ENCODE results near the gene AIM2. TPM values are rescaled to one million over a fixed set of nuclear protein-coding genes. Genes with fewer than 3 reads are reported as not detected.
"Not testable (repeated sequence)": the region's sequence is repeated elsewhere in the genome, so short reads cannot be mapped to it uniquely, and the experiment has no call there.

Gene AIM2
- total RNA-seq, 2 experiments from 2014 or later, result 0.36 to 0.74 TPM

GRCh38 chr1:159121526-159121925 is 45.0 kb upstream of the AIM2 start:
- no peaks in the 10 kb centered on the region for H3K4me1 Mint-ChIP-seq (ENCODE audit: low read depth)
- H3K27ac Mint-ChIP-seq, result no peak overlapping the region
- DNase-seq (no peak), ATAC-seq (ENCODE audit: poor library complexity) (no peak)
- no peak for TF ChIP-seq CTCF (IDR thresholded peaks at IDR 0.05)
- CTCF ChIA-PET, result no interaction called here
- no peak overlapping the region for H3K4me3 ChIP-seq (ENCODE audit: low read length)
- H3K9me3 ChIP-seq (ENCODE audit: control insufficient read depth in 1 of 2, insufficient read depth in 1 of 2, low read length in 2 of 2), result no peaks in the 10 kb centered on the region
- H3K4me3 Mint-ChIP-seq, result no peak overlapping the region
- H3K36me3 ChIP-seq (ENCODE audit: insufficient read depth, low read length), result no peaks in the 10 kb centered on the region
- POLR2A ChIA-PET, result no interaction called here
- H3K36me3 Mint-ChIP-seq (ENCODE audit: low read depth), result no peaks in the 10 kb centered on the region
- intact Hi-C loops (cut with DNase I, micrococcal nuclease), result no loop called here
- peaks cover 0 to 3% of the 10 kb centered on the region in 2 experiments for H3K27me3 ChIP-seq (ENCODE audit: control insufficient read depth in 1 of 2, insufficient read depth in 2 of 2, low read length in 2 of 2)
- H3K27me3 Mint-ChIP-seq, result peaks cover 3% of the 10 kb centered on the region
- no peaks in the 10 kb centered on the region for H3K9me3 Mint-ChIP-seq
- H3K4me1 ChIP-seq (ENCODE audit: insufficient read depth, low read length), result no peaks in the 10 kb centered on the region
- no peak overlapping the region for H3K27ac ChIP-seq (ENCODE audit: low read depth in 1 of 2, low read length in 2 of 2)

- Histone ChIP-seq H3K4me3 (ENCODE audit: low read length) (no peak overlapping the region), H3K27me3 (ENCODE audit: control insufficient read depth in 1 of 2, insufficient read depth in 2 of 2, low read length in 2 of 2) (peaks cover 0 to 3% of the 10 kb centered on the region in 2 experiments), H3K27ac (ENCODE audit: low read depth in 1 of 2, low read length in 2 of 2) (no peak overlapping the region), H3K36me3 (ENCODE audit: insufficient read depth, low read length) (no peaks in the 10 kb centered on the region), H3K9me3 (ENCODE audit: control insufficient read depth in 1 of 2, insufficient read depth in 1 of 2, low read length in 2 of 2) (no peaks in the 10 kb centered on the region), H3K4me1 (ENCODE audit: insufficient read depth, low read length) (no peaks in the 10 kb centered on the region)
- H3K4me1 Mint-ChIP-seq (ENCODE audit: low read depth), result no peaks in the 10 kb centered on the region
- no peak overlapping the region for H3K4me3 Mint-ChIP-seq
- no peak overlapping the region for H3K27ac Mint-ChIP-seq
- intact Hi-C loops (cut with DNase I, micrococcal nuclease), result no loop called here
- no peaks in the 10 kb centered on the region for H3K36me3 Mint-ChIP-seq (ENCODE audit: low read depth)
- TF ChIP-seq CTCF (IDR thresholded peaks at IDR 0.05), result no peak
- ChIA-PET POLR2A (no interaction called here), CTCF (no interaction called here)
- H3K27me3 Mint-ChIP-seq, result peaks cover 3% of the 10 kb centered on the region
- no peak for DNase-seq
- H3K9me3 Mint-ChIP-seq, result no peaks in the 10 kb centered on the region
- ATAC-seq (ENCODE audit: poor library complexity), result no peak
These were observed 43.8 kb upstream of the AIM2 start for GRCh38 chr1:159120317-159120716.

DNA sequence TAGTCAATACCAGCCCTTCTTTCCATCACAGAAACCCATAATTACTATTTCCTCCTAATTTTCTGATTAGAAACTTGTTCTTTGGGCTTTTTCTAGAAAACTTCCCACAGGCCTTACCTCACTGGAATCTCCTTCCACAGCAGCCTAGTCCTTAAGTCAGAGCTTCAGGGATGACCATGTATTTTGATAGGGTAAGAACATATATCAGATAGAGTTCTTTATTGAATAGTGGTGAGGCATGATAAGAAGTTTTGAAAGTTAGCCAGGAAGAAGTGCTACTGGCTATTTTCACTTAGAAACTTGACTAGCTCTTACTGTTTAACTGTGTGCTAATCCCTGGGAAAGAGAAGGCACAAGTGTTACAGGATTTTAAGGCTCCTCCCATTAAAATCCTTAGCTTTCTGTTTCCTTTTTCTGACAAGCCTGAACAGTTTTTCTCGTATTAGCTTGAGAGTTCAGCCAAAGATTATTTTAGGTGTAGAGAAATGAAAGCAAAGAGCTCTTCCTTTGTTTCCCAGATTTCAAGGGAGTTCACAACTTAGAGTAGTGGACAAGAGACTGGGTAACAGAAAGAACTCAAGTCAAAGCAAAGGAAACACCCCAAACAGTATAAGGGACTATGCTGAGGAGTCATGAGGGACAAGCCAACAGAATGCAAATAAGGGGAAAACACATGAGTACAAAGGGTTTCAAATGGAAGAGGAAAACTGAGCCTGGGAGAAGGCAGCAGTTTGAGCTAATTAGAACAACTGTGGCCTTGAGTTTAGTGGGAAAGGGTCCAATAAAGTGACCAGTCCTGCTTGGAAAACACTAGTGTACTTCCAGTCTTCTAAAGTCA is 37.2 kb upstream of the AIM2 start:
- intact Hi-C loops (cut with DNase I, micrococcal nuclease), result no loop called here
- Histone ChIP-seq H3K9me3 (ENCODE audit: control insufficient read depth in 1 of 2, insufficient read depth in 1 of 2, low read length in 2 of 2) (no peaks in the 10 kb centered on the region), H3K4me3 (ENCODE audit: low read length) (no peak overlapping the region), H3K27me3 (ENCODE audit: control insufficient read depth in 1 of 2, insufficient read depth in 2 of 2, low read length in 2 of 2) (no peaks in the 10 kb centered on the region), H3K36me3 (ENCODE audit: insufficient read depth, low read length) (no peaks in the 10 kb centered on the region), H3K4me1 (ENCODE audit: insufficient read depth, low read length) (no peaks in the 10 kb centered on the region), H3K27ac (ENCODE audit: low read depth in 1 of 2, low read length in 2 of 2) (no peak overlapping the region)
- POLR2A ChIA-PET, result no interaction called here
- no peak overlapping the region for H3K27ac Mint-ChIP-seq
- H3K36me3 Mint-ChIP-seq (ENCODE audit: low read depth), result no peaks in the 10 kb centered on the region
- no peaks in the 10 kb centered on the region for H3K9me3 Mint-ChIP-seq
- H3K4me1 Mint-ChIP-seq (ENCODE audit: low read depth), result no peaks in the 10 kb centered on the region
- CTCF ChIA-PET, result interaction anchor here (0.6 kb wide), 1 partner anchor 11 kb away, joined by 3 read pairs; no protein-coding TSS in a partner anchor
- no peak for TF ChIP-seq CTCF (IDR thresholded peaks at IDR 0.05)
- DNase-seq, result no peak
- H3K4me3 Mint-ChIP-seq, result no peak overlapping the region
- H3K27me3 Mint-ChIP-seq, result peaks cover 31% of the 10 kb centered on the region
- no peak for ATAC-seq (ENCODE audit: poor library complexity)

DNA sequence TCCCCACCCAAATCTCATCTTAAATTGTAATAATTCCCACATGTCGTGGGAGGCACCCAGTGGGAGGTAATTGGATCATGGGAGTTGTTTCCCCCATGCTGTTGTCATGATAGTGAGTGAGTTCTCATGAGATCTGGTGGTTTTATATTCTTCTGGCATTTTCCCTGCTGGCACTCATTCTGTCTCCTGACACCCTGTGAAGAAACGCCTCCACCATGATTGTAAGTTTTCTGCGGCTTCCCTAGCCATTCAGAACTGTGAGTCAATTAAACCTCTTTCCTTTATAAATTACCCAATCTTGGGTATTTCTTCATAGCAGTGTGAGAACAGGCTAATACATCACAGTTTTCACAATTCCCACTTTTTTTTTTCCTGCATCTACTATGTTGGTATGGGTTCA is 26.5 kb upstream of the AIM2 start:
- H3K27me3 Mint-ChIP-seq, result peaks cover 65% of the 10 kb centered on the region
- H3K27ac ChIP-seq (ENCODE audit: low read depth in 1 of 2, low read length in 2 of 2); DNase-seq; H3K4me1 Mint-ChIP-seq (ENCODE audit: low read depth); CTCF ChIA-PET; H3K4me1 ChIP-seq (ENCODE audit: insufficient read depth, low read length); H3K4me3 Mint-ChIP-seq; intact Hi-C loops (cut with DNase I, micrococcal nuclease); H3K27ac Mint-ChIP-seq; ATAC-seq (ENCODE audit: poor library complexity); H3K36me3 Mint-ChIP-seq (ENCODE audit: low read depth); H3K9me3 ChIP-seq (ENCODE audit: control insufficient read depth in 1 of 2, insufficient read depth in 1 of 2, low read length in 2 of 2); H3K36me3 ChIP-seq (ENCODE audit: insufficient read depth, low read length); POLR2A ChIA-PET; H3K9me3 Mint-ChIP-seq; H3K4me3 ChIP-seq (ENCODE audit: low read length): not testable (repeated sequence)
- peaks cover 9 to 13% of the 10 kb centered on the region in 2 experiments for H3K27me3 ChIP-seq (ENCODE audit: control insufficient read depth in 1 of 2, insufficient read depth in 2 of 2, low read length in 2 of 2)

Data from CD4-positive, alpha-beta T cell (primary cell).